Mesenteric fat pad (tissue), 1 donor: ENCODE data around the gene C14orf132. TPM values are rescaled to one million over a fixed set of nuclear protein-coding genes. Genes with fewer than 3 reads are reported as not detected.
A peak's percentile ranks its signal among the peaks of the same experiment; 100 is the strongest.

Experiments used
- DNase-seq: peaks from one replicate; pipeline ENCODE4 v3.0.0-alpha.2; 2020; ENCODE audit warnings: low spot score
- total RNA-seq: library from RNA; stranded (reverse); fragmentation: NEBNext Ultra II Directional; extraction: Animal tissue kit (Norgen Biotek cat#: 25700); gene quantifications from one replicate; pipeline ENCODE4 v1.2.1, GENCODE V29; 2021
- donor health status: DM: yes; HTN: yes; CAD: no.

C14orf132 gene
- total RNA-seq, 1 donor from 2014 or later = 2.7 TPM

GRCh38 chr14:96058576-96059200 is 19.5 kb downstream of the C14orf132 start:
- DNase-seq = peak; percentile 51

GRCh38 chr14:96059519-96060135 is 20.5 kb downstream of the C14orf132 start:
- peak; percentile 57 for DNase-seq

- peak; percentile 55 for DNase-seq
These were observed 21.2 kb downstream of the C14orf132 start for GRCh38 chr14:96060186-96060933.

GRCh38 chr14:96062010-96062409 is 22.8 kb downstream of the C14orf132 start:
- peak; percentile 35 for DNase-seq

GRCh38 chr14:96062506-96062905 is 23.3 kb downstream of the C14orf132 start:
- DNase-seq = peak; percentile 77

GRCh38 chr14:96064866-96065265 is 25.7 kb downstream of the C14orf132 start:
- peak; percentile 60 for DNase-seq

GRCh38 chr14:96065661-96066459 is 26.7 kb downstream of the C14orf132 start:
- peak; percentile 45 for DNase-seq

GRCh38 chr14:96066976-96067375 is 27.8 kb downstream of the C14orf132 start:
- peak; percentile 45 for DNase-seq

GRCh38 chr14:96067985-96068930 is 29.1 kb downstream of the C14orf132 start:
- DNase-seq = peak; percentile 71

- peak; percentile 65 for DNase-seq
These were observed 30.3 kb downstream of the C14orf132 start for GRCh38 chr14:96069421-96069820.

- DNase-seq = no peak
These were observed 32.4 kb downstream of the C14orf132 start for GRCh38 chr14:96071561-96071960.

- DNase-seq = peak; percentile 51
These were observed 32.9 kb downstream of the C14orf132 start for GRCh38 chr14:96072076-96072475.

GRCh38 chr14:96072746-96073145 is 33.6 kb downstream of the C14orf132 start:
- DNase-seq = no peak

GRCh38 chr14:96073260-96074039 is 34.3 kb downstream of the C14orf132 start:
- peak; percentile 9 for DNase-seq

GRCh38 chr14:96077983-96078624 is 38.9 kb downstream of the C14orf132 start:
- peak; percentile 84 for DNase-seq

GRCh38 chr14:96078625-96079016 is 39.5 kb downstream of the C14orf132 start:
- DNase-seq = peak; percentile 35

GRCh38 chr14:96079066-96079465 is 39.9 kb downstream of the C14orf132 start:
- DNase-seq = peak; percentile 18

GRCh38 chr14:96080571-96080970 is 41.4 kb downstream of the C14orf132 start:
- DNase-seq = peak; percentile 28

- peak; percentile 8 for DNase-seq
These were observed 42.1 kb downstream of the C14orf132 start for GRCh38 chr14:96081224-96081623.
